NT2/D1 (cell line): Measurements from ENCODE around the gene STK35.

Experiments
- DNase-seq: peaks from one replicate; pipeline ENCODE4 v3.0.0-alpha.2; 2011; ENCODE audit warnings: low read depth, low spot score
- H3K27me3 ChIP-seq: 2 replicates; pipeline ENCODE4 v1.6.0; 2011; ENCODE audit warnings: mild to moderate bottlenecking; ENCODE audit not compliant: insufficient read length, insufficient read depth
- H3K36me3 ChIP-seq: 2 replicates; pipeline ENCODE4 v1.6.1; 2011; ENCODE audit warnings: mild to moderate bottlenecking, low read length, mixed read lengths; ENCODE audit not compliant: insufficient read depth, insufficient read length
- H3K4me1 ChIP-seq: 2 replicates; pipeline ENCODE4 v1.5.1; 2011; ENCODE audit not compliant: insufficient read depth, insufficient read length
- H3K4me3 ChIP-seq: 2 replicates; pipeline ENCODE4 v1.5.1; 2011; ENCODE audit warnings: low read depth; ENCODE audit not compliant: insufficient read length
- H3K9ac ChIP-seq: 2 replicates; pipeline ENCODE4 v1.6.0; 2011; ENCODE audit warnings: low read depth; ENCODE audit not compliant: insufficient read length
- H3K9me3 ChIP-seq: 2 replicates; pipeline ENCODE4 v1.5.1; 2011; ENCODE audit warnings: mild to moderate bottlenecking, low read length; ENCODE audit not compliant: insufficient read depth
- SUZ12 ChIP-seq: IDR thresholded peaks from 2 replicates; pipeline ENCODE4 v1.6.1; 2011; ENCODE audit not compliant: insufficient read length, insufficient read depth; ENCODE audit errors: extremely low read depth
- YY1 ChIP-seq: IDR thresholded peaks from 2 replicates; pipeline ENCODE4 v1.6.1; 2011; ENCODE audit not compliant: insufficient read length, insufficient read depth
- ZNF274 ChIP-seq: IDR thresholded peaks from 2 replicates; pipeline ENCODE4 v1.6.1; 2011; ENCODE audit warnings: mild to moderate bottlenecking, low read depth, low read length

The STK35 gene

GRCh38 chr20:2116170-2116940, 14.7 kb downstream of the STK35 start:
- Histone ChIP-seq H3K4me3 (no peak overlapping the region), H3K9ac (no peak overlapping the region), H3K27me3 (no peaks in the 10 kb centered on the region), H3K36me3 (peaks cover 78% of the 10 kb centered on the region), H3K4me1 (no peaks in the 10 kb centered on the region), H3K9me3 (no peaks in the 10 kb centered on the region)
- no peak for DNase-seq
- TF ChIP-seq SUZ12 (no peak), ZNF274 (no peak), YY1 (no peak)

- Histone ChIP-seq H3K9me3 (no peaks in the 10 kb centered on the region), H3K27me3 (no peaks in the 10 kb centered on the region), H3K36me3 (peaks cover 66% of the 10 kb centered on the region), H3K4me3 (no peak overlapping the region), H3K9ac (no peak overlapping the region), H3K4me1 (no peaks in the 10 kb centered on the region)
- TF ChIP-seq SUZ12, result no peak
- TF ChIP-seq ZNF274, result no peak
- TF ChIP-seq YY1, result no peak
- no peak for DNase-seq
Observed at GRCh38 chr20:2118783-2119182, 17.2 kb downstream of the STK35 start.

GRCh38 chr20:2122936-2123335, 21.3 kb downstream of the STK35 start:
- Histone ChIP-seq H3K27me3 (no peaks in the 10 kb centered on the region), H3K36me3 (peaks cover 53% of the 10 kb centered on the region), H3K9me3 (no peaks in the 10 kb centered on the region), H3K4me1 (no peaks in the 10 kb centered on the region), H3K4me3 (no peak overlapping the region), H3K9ac (no peak overlapping the region)
- no peak for DNase-seq
- TF ChIP-seq SUZ12, result no peak
- TF ChIP-seq ZNF274, result no peak
- no peak for TF ChIP-seq YY1

- no peaks in the 10 kb centered on the region for H3K27me3 ChIP-seq
- no peak for TF ChIP-seq SUZ12
- TF ChIP-seq YY1, result no peak
- no peak for TF ChIP-seq ZNF274
- no peak for DNase-seq
- no peaks in the 10 kb centered on the region for H3K9me3 ChIP-seq
- H3K9ac ChIP-seq, result no peak overlapping the region
- H3K4me3 ChIP-seq, result no peak overlapping the region
- peaks cover 51% of the 10 kb centered on the region for H3K36me3 ChIP-seq
- peaks cover 3% of the 10 kb centered on the region for H3K4me1 ChIP-seq
Observed at GRCh38 chr20:2123720-2124119, 22.1 kb downstream of the STK35 start.

- Histone ChIP-seq H3K4me1 (peaks cover 8% of the 10 kb centered on the region), H3K36me3 (peaks cover 52% of the 10 kb centered on the region), H3K4me3 (no peak overlapping the region), H3K9ac (no peak overlapping the region), H3K27me3 (no peaks in the 10 kb centered on the region), H3K9me3 (no peaks in the 10 kb centered on the region)
- DNase-seq, result no peak
- TF ChIP-seq YY1 (no peak), SUZ12 (no peak), ZNF274 (no peak)
Observed at GRCh38 chr20:2124564-2125213, 23.1 kb downstream of the STK35 start.

GRCh38 chr20:2125474-2126112, 24.0 kb downstream of the STK35 start:
- no peak overlapping the region for H3K9ac ChIP-seq
- no peak overlapping the region for H3K4me3 ChIP-seq
- no peaks in the 10 kb centered on the region for H3K27me3 ChIP-seq
- no peaks in the 10 kb centered on the region for H3K9me3 ChIP-seq
- peaks cover 49% of the 10 kb centered on the region for H3K36me3 ChIP-seq
- peaks cover 11% of the 10 kb centered on the region for H3K4me1 ChIP-seq
- DNase-seq, result no peak
- no peak for TF ChIP-seq SUZ12
- TF ChIP-seq YY1, result no peak
- TF ChIP-seq ZNF274, result no peak

GRCh38 chr20:2127238-2127637, 25.6 kb downstream of the STK35 start:
- DNase-seq, result no peak
- no peaks in the 10 kb centered on the region for H3K27me3 ChIP-seq
- H3K9ac ChIP-seq, result no peak overlapping the region
- H3K4me3 ChIP-seq, result no peak overlapping the region
- peaks cover 14% of the 10 kb centered on the region for H3K4me1 ChIP-seq
- peaks cover 49% of the 10 kb centered on the region for H3K36me3 ChIP-seq
- TF ChIP-seq ZNF274, result no peak
- no peak for TF ChIP-seq YY1
- no peak for TF ChIP-seq SUZ12
- no peaks in the 10 kb centered on the region for H3K9me3 ChIP-seq
